ENCODE results near the gene CYB561D1.

The CYB561D1 gene

DNA sequence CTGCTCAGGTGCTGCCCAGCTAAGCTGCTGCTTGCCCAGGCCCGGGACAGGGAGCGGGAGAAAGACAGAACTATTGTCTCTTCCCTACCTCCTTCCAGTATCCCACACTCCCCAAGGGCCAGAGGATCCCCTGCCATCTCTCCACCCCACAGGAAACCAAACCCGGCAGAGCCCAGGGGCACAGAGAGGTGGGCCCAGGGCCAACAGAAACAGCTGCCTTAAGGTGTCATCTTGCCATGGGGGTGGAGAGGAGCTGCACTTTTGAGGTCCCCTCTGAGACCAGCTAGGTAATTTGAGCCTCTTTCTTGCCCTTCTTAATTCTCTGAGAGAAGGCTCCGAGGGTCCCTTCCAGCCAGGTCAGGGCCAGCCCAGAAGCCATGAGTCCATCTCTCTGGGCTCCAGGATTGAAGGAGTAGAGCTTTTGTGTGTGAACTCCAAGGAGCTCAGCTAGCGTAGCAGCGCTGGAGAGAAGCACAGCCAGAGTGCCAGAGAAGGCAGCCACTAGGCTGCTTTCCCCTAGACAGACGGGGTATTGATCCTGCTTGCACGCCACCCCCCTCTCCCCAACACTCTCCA is 36.1 kb downstream of the CYB561D1 start:
- no peak for DNase-seq (ENCODE audit: low read depth)
- H3K4me3 ChIP-seq (replicated peaks; ENCODE audit: low read depth, low read length), result no peak overlapping the region
- TF ChIP-seq, protein P1, sequence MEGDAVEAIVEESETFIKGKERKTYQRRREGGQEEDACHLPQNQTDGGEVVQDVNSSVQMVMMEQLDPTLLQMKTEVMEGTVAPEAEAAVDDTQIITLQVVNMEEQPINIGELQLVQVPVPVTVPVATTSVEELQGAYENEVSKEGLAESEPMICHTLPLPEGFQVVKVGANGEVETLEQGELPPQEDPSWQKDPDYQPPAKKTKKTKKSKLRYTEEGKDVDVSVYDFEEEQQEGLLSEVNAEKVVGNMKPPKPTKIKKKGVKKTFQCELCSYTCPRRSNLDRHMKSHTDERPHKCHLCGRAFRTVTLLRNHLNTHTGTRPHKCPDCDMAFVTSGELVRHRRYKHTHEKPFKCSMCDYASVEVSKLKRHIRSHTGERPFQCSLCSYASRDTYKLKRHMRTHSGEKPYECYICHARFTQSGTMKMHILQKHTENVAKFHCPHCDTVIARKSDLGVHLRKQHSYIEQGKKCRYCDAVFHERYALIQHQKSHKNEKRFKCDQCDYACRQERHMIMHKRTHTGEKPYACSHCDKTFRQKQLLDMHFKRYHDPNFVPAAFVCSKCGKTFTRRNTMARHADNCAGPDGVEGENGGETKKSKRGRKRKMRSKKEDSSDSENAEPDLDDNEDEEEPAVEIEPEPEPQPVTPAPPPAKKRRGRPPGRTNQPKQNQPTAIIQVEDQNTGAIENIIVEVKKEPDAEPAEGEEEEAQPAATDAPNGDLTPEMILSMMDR (IDR thresholded peaks at IDR 0.05; ENCODE audit: low read length, missing control alignments), result no peak

DNA sequence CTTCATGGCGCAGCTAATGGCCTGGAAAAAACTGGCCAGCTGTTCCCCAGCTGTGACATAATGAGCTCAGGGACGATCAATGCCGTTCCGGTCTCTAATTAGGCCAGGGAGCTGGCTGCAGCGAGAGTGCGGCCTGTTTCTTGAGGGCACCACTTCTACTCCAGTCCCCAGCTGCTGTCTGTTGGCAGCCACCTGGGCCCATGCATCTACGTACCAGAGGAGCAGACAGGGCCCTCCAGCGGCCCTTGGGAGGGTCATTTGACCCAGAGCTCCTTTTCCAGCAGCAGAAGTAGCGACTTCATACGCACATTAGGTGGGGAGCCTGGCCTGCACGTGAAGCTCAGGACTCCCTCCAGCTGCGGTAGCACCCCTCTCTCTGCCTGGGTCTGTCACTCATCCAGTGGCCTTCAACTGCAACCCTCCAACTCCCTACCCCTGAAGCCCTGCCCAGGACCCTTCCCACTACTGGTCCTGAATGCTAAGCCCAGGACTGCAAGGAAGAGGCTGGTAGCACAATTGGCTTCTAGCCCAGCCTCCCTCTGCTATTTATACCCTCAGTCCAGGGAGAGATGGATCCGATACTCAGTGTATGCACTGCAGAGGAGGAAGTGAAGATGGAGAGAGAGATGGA is 36.7 kb downstream of the CYB561D1 start:
- TF ChIP-seq, protein P1 (IDR thresholded peaks at IDR 0.05; ENCODE audit: low read length, missing control alignments), result no peak
- DNase-seq (ENCODE audit: low read depth), result no peak
- H3K4me3 ChIP-seq (replicated peaks; ENCODE audit: low read depth, low read length), result no peak overlapping the region

DNA sequence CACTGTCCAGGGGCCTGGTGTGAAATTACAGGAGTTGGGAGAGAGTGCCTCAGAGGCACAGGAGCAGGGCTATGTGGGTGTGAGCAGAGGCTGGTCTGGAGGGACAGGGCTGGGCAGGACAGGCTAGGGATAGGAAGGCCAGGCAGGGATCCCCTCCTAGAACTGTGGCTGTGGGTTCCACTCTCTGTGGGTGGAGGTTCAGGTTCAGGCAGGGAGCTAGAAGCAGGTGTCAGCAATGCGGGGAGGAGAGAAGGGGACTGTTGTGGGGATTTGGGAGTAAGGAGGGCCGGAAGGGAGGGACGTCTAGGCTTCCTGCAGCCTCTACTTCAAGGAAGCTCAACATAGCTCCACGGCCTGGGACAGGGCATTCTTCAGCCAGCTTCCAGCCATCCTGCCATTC is 37.5 kb downstream of the CYB561D1 start:
- DNase-seq (ENCODE audit: low read depth), result no peak
- TF ChIP-seq, protein P1 (IDR thresholded peaks at IDR 0.05; ENCODE audit: low read length, missing control alignments), result no peak
- H3K4me3 ChIP-seq (replicated peaks; ENCODE audit: low read depth, low read length), result no peak overlapping the region

DNA sequence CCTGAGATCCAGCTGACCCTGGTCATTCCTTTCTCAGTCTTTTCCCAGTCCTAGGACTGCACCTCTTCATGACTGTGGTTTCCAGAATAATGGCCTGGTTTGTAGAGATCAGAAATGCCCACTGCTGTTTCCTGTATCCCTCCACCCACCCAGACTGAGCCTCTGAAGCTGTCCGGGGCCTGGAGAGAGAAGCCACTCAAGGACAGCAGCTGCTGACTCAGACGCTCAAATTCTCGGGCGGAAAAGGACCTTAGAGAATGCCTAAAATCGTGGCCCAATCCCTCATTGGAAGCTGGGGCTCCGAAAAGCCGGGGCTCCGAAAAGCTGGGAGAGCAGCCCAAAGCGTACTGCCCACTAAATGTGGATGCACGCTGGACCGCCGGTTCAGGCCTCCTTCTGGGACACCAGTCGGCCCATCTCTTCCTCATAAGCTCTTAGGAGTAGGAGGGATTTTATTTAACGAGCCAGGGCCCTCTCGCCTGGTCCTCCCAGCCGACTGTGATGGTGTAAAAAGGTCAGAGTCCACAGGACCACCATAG is 38.0 kb downstream of the CYB561D1 start:
- no peak for DNase-seq (ENCODE audit: low read depth)
- TF ChIP-seq, protein P1 (IDR thresholded peaks at IDR 0.05; ENCODE audit: low read length, missing control alignments), result no peak
- no peak overlapping the region for H3K4me3 ChIP-seq (replicated peaks; ENCODE audit: low read depth, low read length)

DNA sequence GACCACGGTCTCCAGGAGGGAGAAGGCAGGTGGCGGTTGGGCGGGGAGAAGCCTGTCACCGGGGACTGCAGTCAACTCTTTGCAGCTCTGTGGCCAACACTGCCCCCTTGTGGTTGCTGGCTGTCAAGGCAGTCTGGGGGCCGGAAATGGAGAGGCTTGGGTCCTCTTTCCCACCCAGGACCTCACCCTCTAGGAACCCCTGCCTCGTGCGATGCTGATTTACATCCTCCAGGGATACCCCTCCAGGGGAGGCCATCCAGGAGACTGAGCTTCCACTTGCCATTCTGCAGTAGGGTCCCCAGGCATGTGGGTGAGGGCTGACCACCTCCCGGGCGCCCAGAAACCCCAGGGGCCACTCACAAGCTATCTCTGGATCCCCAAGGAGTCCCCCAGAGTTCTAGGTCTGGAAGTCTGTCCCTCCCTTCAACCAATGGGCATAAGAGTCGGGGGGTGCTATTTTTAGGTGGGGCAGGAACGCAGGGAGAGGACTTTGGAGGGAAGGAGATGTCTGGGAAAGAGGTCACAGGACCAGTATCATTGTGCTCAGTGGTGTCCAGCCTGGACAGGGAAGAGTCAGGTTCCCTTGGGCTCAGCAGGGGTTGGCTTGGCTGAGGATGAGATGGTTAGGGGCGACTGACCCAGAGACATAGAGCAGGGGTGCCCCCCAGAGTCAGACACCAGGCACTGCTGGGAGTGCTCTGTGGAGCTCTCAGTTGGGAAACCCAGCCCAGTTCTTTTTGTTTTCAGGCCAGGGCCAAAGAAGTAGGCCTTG is 38.7 kb downstream of the CYB561D1 start:
- DNase-seq (ENCODE audit: low read depth), result peak; percentile 79
- TF ChIP-seq, protein P1 (IDR thresholded peaks at IDR 0.05; ENCODE audit: low read length, missing control alignments), result peak; percentile 93
- H3K4me3 ChIP-seq (replicated peaks; ENCODE audit: low read depth, low read length), result no peak overlapping the region

DNA sequence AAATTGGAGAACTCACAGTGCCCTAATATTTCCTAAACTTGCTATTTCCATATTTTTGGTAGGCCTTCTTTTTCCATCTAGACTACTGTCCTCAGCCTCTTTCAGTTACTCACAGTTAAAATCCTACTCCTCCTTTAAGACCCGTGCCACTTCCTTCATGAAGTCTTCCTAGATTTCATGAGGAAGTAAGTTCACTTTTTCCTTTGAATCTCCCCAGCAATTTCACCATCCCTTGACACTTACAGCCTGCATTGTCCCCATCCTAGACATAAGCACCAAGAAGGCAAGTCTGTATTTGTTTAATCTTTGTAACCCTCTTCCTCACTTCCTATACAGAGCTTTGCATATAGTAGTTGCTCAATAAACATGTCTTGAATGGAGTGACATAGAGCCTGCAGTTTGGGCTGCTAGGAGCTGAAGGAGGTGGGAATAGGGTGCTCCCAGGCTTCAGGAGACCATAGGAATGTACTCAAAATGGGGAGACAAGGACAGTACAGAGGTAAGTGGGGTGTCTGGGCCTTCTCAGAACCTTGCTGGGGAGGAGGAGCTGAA is 40.5 kb downstream of the CYB561D1 start:
- H3K4me3 ChIP-seq (replicated peaks; ENCODE audit: low read depth, low read length), result no peak overlapping the region
- no peak for DNase-seq (ENCODE audit: low read depth)
- TF ChIP-seq, protein P1 (IDR thresholded peaks at IDR 0.05; ENCODE audit: low read length, missing control alignments), result no peak

All from fibroblast of pulmonary artery (primary cell).